Esophagus squamous epithelium (tissue), 4 donors: ENCODE measurements around the gene ROR2.

Experiments
- POLR2A ChIP-seq, 4 donors: fragments of 450-650 bp; IDR thresholded peaks; one replicate each; pipeline ENCODE4 v1.6.1; 2017; ENCODE audit warnings: antibody characterized with exemption in 4 of 4, mild to moderate bottlenecking in 4 of 4, moderate library complexity in 3 of 4
- TF ChIP-seq, protein P1 (sequence below), 6 experiments: fragments of 450-650 bp in 4 of 6; fragments of 200-600 bp in 2 of 6; sonication (generic) in 2 of 6; IDR thresholded peaks; one replicate each; pipeline ENCODE4 v1.5.1; 2016 to 2019; ENCODE audit warnings: antibody characterized with exemption in 6 of 6, mild to moderate bottlenecking in 4 of 6, moderate library complexity in 4 of 6

- TF ChIP-seq, protein P1, sequence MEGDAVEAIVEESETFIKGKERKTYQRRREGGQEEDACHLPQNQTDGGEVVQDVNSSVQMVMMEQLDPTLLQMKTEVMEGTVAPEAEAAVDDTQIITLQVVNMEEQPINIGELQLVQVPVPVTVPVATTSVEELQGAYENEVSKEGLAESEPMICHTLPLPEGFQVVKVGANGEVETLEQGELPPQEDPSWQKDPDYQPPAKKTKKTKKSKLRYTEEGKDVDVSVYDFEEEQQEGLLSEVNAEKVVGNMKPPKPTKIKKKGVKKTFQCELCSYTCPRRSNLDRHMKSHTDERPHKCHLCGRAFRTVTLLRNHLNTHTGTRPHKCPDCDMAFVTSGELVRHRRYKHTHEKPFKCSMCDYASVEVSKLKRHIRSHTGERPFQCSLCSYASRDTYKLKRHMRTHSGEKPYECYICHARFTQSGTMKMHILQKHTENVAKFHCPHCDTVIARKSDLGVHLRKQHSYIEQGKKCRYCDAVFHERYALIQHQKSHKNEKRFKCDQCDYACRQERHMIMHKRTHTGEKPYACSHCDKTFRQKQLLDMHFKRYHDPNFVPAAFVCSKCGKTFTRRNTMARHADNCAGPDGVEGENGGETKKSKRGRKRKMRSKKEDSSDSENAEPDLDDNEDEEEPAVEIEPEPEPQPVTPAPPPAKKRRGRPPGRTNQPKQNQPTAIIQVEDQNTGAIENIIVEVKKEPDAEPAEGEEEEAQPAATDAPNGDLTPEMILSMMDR (IDR thresholded peaks at IDR 0.05): no peak
- no peak for TF ChIP-seq POLR2A (IDR thresholded peaks at IDR 0.05)
These were observed 367.8 kb downstream of the ROR2 start for GRCh38 chr9:91582181-91582580.
